ENCODE results near the gene RGS12.

The RGS12 gene

GRCh38 chr4:3255611-3256186, 37.1 kb upstream of the RGS12 start:
- H3K27ac ChIP-seq: no peak overlapping the region
- TF ChIP-seq, protein P1, sequence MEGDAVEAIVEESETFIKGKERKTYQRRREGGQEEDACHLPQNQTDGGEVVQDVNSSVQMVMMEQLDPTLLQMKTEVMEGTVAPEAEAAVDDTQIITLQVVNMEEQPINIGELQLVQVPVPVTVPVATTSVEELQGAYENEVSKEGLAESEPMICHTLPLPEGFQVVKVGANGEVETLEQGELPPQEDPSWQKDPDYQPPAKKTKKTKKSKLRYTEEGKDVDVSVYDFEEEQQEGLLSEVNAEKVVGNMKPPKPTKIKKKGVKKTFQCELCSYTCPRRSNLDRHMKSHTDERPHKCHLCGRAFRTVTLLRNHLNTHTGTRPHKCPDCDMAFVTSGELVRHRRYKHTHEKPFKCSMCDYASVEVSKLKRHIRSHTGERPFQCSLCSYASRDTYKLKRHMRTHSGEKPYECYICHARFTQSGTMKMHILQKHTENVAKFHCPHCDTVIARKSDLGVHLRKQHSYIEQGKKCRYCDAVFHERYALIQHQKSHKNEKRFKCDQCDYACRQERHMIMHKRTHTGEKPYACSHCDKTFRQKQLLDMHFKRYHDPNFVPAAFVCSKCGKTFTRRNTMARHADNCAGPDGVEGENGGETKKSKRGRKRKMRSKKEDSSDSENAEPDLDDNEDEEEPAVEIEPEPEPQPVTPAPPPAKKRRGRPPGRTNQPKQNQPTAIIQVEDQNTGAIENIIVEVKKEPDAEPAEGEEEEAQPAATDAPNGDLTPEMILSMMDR (IDR thresholded peaks at IDR 0.05): no peak
- TF ChIP-seq ZFX (IDR thresholded peaks at IDR 0.05; ENCODE audit: borderline replicate concordance): no peak

DNA sequence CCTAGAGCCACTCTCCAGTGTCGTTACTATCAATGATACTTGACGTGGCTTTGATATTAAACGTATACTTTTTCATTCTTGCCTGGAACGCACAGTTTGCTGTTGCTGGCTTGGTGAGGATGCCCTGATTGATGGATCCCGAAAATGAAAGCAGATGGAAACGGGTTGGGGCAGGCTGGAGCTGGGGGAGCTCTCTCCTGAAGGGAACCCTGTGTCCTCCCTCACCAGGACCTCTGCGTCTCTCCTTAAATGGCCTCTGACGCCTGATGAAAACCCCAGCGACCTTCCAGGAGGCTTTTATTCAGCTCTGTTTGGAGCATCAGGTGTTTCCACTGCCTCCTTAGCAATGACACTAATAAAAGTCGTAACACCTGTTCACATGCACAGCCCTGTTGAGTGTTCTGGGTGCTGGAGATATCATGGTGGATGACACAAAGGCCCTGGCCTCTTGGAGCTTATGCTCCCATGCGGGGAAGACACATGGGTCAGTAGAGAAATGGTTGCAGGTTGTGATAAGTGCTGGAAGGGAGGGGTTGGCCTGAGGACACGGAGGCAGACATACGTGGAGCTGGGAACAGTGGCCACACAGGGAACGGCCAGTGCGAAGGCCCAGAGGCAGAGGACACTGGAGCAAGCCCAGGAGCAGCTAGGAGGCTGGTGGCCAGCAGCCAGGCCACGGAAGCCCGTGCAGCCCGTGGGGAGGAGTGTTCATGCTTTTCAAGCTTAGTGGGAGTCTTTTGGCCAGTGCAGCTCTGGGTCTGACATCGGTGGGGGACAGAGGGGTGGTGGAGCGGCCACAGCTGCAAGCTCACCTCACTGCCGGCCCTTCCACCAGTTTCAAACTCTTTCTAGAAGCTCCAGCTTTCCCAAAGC, 36.4 kb upstream of the RGS12 start:
- TF ChIP-seq ZFX (IDR thresholded peaks at IDR 0.05; ENCODE audit: borderline replicate concordance): no peak
- TF ChIP-seq, protein P1 (IDR thresholded peaks at IDR 0.05): no peak
- H3K27ac ChIP-seq: no peak overlapping the region

GRCh38 chr4:3257103-3257555, 35.7 kb upstream of the RGS12 start:
- H3K27ac ChIP-seq: no peak overlapping the region

GRCh38 chr4:3257556-3258482, 35.0 kb upstream of the RGS12 start:
- H3K27ac ChIP-seq: no peak overlapping the region
- TF ChIP-seq, protein P1 (IDR thresholded peaks at IDR 0.05): no peak
- no peak for TF ChIP-seq ZFX (IDR thresholded peaks at IDR 0.05; ENCODE audit: borderline replicate concordance)

More at GRCh38 chr4:3257103-3257555, 35.7 kb upstream of the RGS12 start:
- no peak for TF ChIP-seq ZFX (IDR thresholded peaks at IDR 0.05; ENCODE audit: borderline replicate concordance)

GRCh38 chr4:3261411-3262207, 31.2 kb upstream of the RGS12 start:
- no peak overlapping the region for H3K27ac ChIP-seq
- no peak for TF ChIP-seq ZFX (IDR thresholded peaks at IDR 0.05; ENCODE audit: borderline replicate concordance)
- TF ChIP-seq, protein P1 (IDR thresholded peaks at IDR 0.05): no peak

DNA sequence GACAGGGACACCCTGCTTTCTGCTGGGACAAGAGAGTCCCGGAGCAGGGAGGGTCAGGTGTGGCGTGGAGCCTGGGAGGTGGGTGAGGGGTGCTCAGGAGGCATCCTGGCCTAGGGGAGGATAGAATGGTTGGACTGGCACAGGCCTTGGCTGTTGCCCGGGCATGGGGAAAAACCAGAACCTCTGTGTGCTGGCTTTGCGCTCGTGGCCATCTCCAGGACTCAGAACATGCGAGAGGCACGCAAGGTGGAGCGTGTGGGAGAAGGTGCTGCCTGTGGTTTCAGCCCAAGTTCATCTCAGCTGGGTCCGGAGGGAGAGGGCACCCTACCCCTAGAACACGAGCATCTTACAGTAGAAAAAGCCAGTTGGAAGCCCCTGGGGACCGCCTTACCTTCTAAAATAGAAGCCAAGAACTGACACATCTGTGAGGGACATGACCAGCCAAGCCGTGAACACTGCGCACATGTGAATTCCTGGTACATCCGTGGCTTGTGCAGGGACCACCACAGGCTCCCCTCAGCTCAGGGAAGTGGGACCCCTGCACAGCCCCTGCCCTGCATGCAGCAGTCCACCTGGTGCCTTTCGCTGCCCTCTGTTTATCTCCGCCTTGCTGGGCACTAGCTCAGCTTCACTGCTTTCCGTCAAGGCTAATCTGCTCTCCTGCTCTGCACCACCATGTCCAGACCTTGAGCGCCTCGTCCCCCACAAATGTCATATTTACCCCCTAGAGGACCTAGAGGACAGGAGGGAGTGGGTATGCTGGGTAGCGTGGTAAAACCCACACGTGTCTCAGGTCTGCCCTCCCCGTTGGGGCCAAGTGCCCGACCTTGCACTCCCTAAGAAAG, 30.4 kb upstream of the RGS12 start:
- TF ChIP-seq, protein P1 (IDR thresholded peaks at IDR 0.05): no peak
- no peak for TF ChIP-seq ZFX (IDR thresholded peaks at IDR 0.05; ENCODE audit: borderline replicate concordance)
- H3K27ac ChIP-seq: no peak overlapping the region
